ENCODE results near the gene UNC93B1. TPM values are rescaled to one million over a fixed set of nuclear protein-coding genes. Genes with fewer than 3 reads are reported as not detected.
"Not testable (repeated sequence)": the region's sequence is repeated elsewhere in the genome, so short reads cannot be mapped to it uniquely, and the experiment has no call there.

UNC93B1 gene
- polyA plus RNA-seq, 1 experiment, result 11.3 TPM

DNA sequence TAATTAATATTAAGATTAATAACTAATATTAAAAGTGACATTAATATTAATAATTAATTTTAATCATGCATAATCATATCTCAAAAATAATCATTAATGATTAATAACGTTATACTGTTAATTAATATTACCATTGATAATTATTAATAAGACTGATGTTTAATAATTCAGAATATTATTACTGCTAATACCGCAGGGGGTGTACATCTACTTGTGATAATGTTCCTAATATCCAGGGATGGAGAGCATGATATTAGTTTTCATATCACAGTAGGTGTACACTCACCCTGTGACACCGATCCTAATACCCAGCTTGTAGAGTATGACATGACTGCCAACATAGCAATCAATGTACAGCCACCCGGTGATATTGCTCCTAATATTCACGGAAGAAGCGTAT, 18.6 kb downstream of the UNC93B1 start:
- H3K27ac ChIP-seq (ENCODE audit: low read depth, low read length); H3K9me3 ChIP-seq (ENCODE audit: control insufficient read depth, insufficient read depth, low read length); H3K4me3 ChIP-seq (ENCODE audit: low read depth, low read length); CTCF ChIA-PET; H3K27me3 ChIP-seq (ENCODE audit: control insufficient read depth, insufficient read depth, low read length); POLR2A ChIA-PET; DNase-seq (ENCODE audit: low read depth, low spot score): not testable (repeated sequence)

- POLR2A ChIA-PET, result no interaction called here
- Histone ChIP-seq H3K27me3 (ENCODE audit: control insufficient read depth, insufficient read depth, low read length) (no peaks in the 10 kb centered on the region), H3K9me3 (ENCODE audit: control insufficient read depth, insufficient read depth, low read length) (no peaks in the 10 kb centered on the region), H3K27ac (ENCODE audit: low read depth, low read length) (no peak overlapping the region), H3K4me3 (ENCODE audit: low read depth, low read length) (no peak overlapping the region)
- CTCF ChIA-PET, result no interaction called here
- DNase-seq (ENCODE audit: low read depth, low spot score), result no peak
- TF ChIP-seq CTCF (IDR thresholded peaks at IDR 0.05; ENCODE audit: low read depth, low read length), result no peak
These were observed 19.9 kb downstream of the UNC93B1 start for GRCh38 chr11:67983951-67984350.

- H3K4me3 ChIP-seq (ENCODE audit: low read depth, low read length); H3K27me3 ChIP-seq (ENCODE audit: control insufficient read depth, insufficient read depth, low read length); H3K9me3 ChIP-seq (ENCODE audit: control insufficient read depth, insufficient read depth, low read length); POLR2A ChIA-PET; CTCF ChIA-PET; DNase-seq (ENCODE audit: low read depth, low spot score); H3K27ac ChIP-seq (ENCODE audit: low read depth, low read length): not testable (repeated sequence)
These were observed 21.5 kb downstream of the UNC93B1 start for GRCh38 chr11:67982255-67982857.

DNA sequence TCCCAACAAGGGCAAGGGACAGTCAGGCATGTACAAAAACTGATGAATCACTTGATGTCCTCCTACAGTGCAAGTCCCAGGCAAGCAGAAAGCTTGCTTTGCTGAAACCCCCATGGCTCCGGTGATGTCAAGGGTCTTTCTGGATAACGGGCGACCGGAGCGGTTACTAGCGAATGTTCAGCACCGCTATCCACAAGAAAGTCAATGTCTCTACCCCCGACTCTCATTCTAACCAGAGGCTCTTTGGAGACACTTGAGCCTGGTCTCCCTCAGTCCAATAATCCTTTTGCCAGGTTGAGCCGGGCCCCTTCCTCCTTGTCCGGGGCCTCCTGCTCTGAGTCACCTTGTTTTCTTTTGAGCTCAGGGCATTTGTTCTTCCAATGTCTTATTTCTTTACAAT, 22.7 kb downstream of the UNC93B1 start:
- H3K9me3 ChIP-seq (ENCODE audit: control insufficient read depth, insufficient read depth, low read length); CTCF ChIA-PET; H3K27me3 ChIP-seq (ENCODE audit: control insufficient read depth, insufficient read depth, low read length); H3K4me3 ChIP-seq (ENCODE audit: low read depth, low read length); POLR2A ChIA-PET; DNase-seq (ENCODE audit: low read depth, low spot score); H3K27ac ChIP-seq (ENCODE audit: low read depth, low read length): not testable (repeated sequence)

DNA sequence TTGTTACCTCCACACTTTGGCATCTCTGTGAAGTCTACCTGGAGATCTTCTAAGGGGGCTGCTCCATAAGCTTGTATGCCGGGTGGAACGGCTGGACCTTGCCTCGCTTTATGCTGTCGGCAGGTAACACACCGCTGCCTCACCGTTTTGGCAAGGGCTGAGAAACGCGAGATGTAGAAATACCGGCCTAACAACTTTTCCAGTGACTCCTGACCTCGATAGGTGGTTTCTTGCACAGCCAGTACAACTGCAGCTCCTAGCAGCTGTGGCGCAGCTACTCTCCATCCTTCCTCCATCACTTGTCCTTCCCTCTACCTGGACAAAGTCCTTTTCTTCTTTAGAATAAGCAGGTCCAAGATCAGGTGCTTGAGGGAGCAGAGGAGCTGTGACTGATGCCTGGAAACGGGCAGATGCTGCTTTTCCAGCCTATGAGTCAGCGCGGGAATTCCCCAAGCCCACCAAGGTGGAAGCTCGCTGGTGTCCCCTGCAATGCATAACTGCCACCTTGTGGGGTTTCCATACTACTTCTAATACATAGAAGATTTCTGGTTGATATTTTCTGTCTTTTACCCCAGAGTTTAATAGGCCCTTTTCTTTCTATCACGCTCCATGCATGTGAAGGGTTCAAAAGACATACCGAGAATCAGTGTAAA, 25.0 kb downstream of the UNC93B1 start:
- H3K9me3 ChIP-seq (ENCODE audit: control insufficient read depth, insufficient read depth, low read length); POLR2A ChIA-PET; H3K27me3 ChIP-seq (ENCODE audit: control insufficient read depth, insufficient read depth, low read length); H3K27ac ChIP-seq (ENCODE audit: low read depth, low read length); CTCF ChIA-PET; DNase-seq (ENCODE audit: low read depth, low spot score); H3K4me3 ChIP-seq (ENCODE audit: low read depth, low read length): not testable (repeated sequence)

GRCh38 chr11:67974746-67975145, 29.2 kb downstream of the UNC93B1 start:
- H3K9me3 ChIP-seq (ENCODE audit: control insufficient read depth, insufficient read depth, low read length); DNase-seq (ENCODE audit: low read depth, low spot score); POLR2A ChIA-PET; H3K27ac ChIP-seq (ENCODE audit: low read depth, low read length); H3K27me3 ChIP-seq (ENCODE audit: control insufficient read depth, insufficient read depth, low read length); H3K4me3 ChIP-seq (ENCODE audit: low read depth, low read length); CTCF ChIA-PET: not testable (repeated sequence)

DNA sequence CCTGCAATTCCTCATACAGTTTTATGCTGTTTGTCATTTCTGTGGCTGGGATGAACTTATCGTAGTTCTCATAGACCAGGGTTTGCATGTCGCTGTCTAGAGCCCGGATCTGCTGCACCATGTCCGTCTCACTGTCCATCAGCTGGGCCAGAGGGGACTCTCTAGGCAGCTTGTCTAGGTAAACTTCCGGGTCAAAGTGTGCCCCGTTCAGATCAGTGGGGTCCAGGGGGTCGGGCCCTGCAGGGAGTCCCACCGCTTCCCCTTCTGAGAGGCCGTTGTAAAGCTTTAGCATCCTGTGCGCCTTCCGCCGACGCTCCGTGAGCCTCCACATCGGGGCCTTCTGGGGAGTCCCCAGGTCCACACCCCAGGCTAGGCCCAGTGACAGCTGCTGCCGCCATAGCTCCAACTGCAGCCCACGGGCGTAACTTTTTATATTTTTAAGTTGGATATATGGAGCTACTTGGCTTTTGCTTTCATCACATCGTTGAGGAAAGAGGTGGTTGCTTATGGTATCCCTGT, 38.0 kb downstream of the UNC93B1 start:
- DNase-seq (ENCODE audit: low read depth, low spot score); H3K4me3 ChIP-seq (ENCODE audit: low read depth, low read length); POLR2A ChIA-PET; H3K27ac ChIP-seq (ENCODE audit: low read depth, low read length); H3K9me3 ChIP-seq (ENCODE audit: control insufficient read depth, insufficient read depth, low read length); H3K27me3 ChIP-seq (ENCODE audit: control insufficient read depth, insufficient read depth, low read length): not testable (repeated sequence)
- CTCF ChIA-PET, result interaction anchor here (1.2 kb wide), 1 partner anchor 10 kb away, joined by 4 read pairs; no protein-coding TSS in a partner anchor

GRCh38 chr11:67964746-67965145, 39.2 kb downstream of the UNC93B1 start:
- CTCF ChIA-PET, result interaction anchor here (1.2 kb wide), 1 partner anchor 9 kb away, joined by 4 read pairs; no protein-coding TSS in a partner anchor
- H3K9me3 ChIP-seq (ENCODE audit: control insufficient read depth, insufficient read depth, low read length); POLR2A ChIA-PET; H3K27me3 ChIP-seq (ENCODE audit: control insufficient read depth, insufficient read depth, low read length); H3K27ac ChIP-seq (ENCODE audit: low read depth, low read length); DNase-seq (ENCODE audit: low read depth, low spot score); H3K4me3 ChIP-seq (ENCODE audit: low read depth, low read length): not testable (repeated sequence)

DNA sequence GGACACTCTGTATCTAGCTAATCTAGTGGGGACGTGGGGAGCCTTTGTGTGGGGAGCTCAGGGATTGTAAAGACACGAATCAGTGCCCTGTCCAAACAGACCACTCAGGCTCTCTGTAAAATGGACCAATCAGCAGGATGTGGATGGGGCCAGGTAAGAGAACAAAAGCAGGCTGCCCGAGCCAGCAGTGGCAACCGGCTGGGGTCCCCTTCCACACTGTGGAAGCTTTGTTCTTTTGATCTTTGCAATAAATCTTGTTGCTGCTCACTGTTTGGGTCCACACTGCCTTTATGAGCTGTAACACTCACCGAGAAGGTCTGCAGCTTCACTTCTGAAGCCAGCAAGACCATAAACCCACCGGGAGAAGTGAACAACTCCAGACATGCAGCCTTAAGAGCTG, 40.0 kb downstream of the UNC93B1 start:
- POLR2A ChIA-PET; H3K9me3 ChIP-seq (ENCODE audit: control insufficient read depth, insufficient read depth, low read length); H3K4me3 ChIP-seq (ENCODE audit: low read depth, low read length); H3K27ac ChIP-seq (ENCODE audit: low read depth, low read length); H3K27me3 ChIP-seq (ENCODE audit: control insufficient read depth, insufficient read depth, low read length); DNase-seq (ENCODE audit: low read depth, low spot score): not testable (repeated sequence)
- CTCF ChIA-PET, result interaction anchor here (0.7 kb wide), 1 partner anchor 8 kb away, joined by 4 read pairs; no protein-coding TSS in a partner anchor

DNA sequence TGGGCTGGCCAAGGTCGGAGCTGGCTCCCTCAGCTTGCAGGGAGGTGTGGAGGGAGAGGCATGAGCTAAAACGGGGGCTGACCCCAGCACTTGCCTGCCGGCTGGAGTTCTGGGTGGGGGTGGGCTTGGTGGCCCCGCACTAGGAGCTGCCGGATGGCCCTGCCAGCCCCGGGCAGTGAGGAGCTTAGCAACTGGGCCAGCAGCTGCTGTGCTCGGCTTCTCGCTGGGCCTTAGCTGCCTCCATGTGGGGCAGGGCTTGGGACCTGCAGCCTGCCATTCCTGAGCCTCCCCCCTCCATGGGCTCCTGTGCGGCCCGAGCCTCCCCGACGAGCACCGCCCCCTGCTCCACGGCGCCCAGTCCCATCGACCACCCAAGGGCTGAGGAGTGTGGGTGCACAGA, 40.7 kb downstream of the UNC93B1 start:
- CTCF ChIA-PET; H3K9me3 ChIP-seq (ENCODE audit: control insufficient read depth, insufficient read depth, low read length); H3K27ac ChIP-seq (ENCODE audit: low read depth, low read length); DNase-seq (ENCODE audit: low read depth, low spot score); H3K27me3 ChIP-seq (ENCODE audit: control insufficient read depth, insufficient read depth, low read length); H3K4me3 ChIP-seq (ENCODE audit: low read depth, low read length): not testable (repeated sequence)
- POLR2A ChIA-PET, result interaction anchor here (0.7 kb wide), 1 partner anchor 146 kb away, joined by 9 read pairs; no protein-coding TSS in a partner anchor

GRCh38 chr11:67956236-67956635, 47.7 kb downstream of the UNC93B1 start:
- POLR2A ChIA-PET; H3K9me3 ChIP-seq (ENCODE audit: control insufficient read depth, insufficient read depth, low read length); H3K27me3 ChIP-seq (ENCODE audit: control insufficient read depth, insufficient read depth, low read length); DNase-seq (ENCODE audit: low read depth, low spot score); H3K27ac ChIP-seq (ENCODE audit: low read depth, low read length); H3K4me3 ChIP-seq (ENCODE audit: low read depth, low read length): not testable (repeated sequence)
- CTCF ChIA-PET, result interaction anchor here (0.6 to 1.1 kb wide), 8 partner anchors 8 to 328 kb away, joined by 3 to 6 read pairs (median 4); no protein-coding TSS in a partner anchor

Measured in AG04450 (cell line).